K562 (cell line): ENCODE measurements around the gene TBXAS1. TPM values are rescaled to one million over a fixed set of nuclear protein-coding genes. Genes with fewer than 3 reads are reported as not detected.

ENCODE experiments used
- ATAC-seq: fragments of 200-7000 bp; cut with Tn5 transposase; 3 replicates; pipeline ENCODE4 v1.9.1; 2020; ENCODE audit warnings: moderate library complexity
- Bru-seq: library from RNA; stranded (reverse); fragments of 400-500 nt; gene quantifications from one replicate; lab custom pipeline; 2021; lab: Mats Ljungman, UMichigan
- BruChase-seq, 2 experiments: library from RNA; stranded (reverse); fragments of 400-500 nt; gene quantifications; one replicate each; lab custom pipeline; 2021; lab: Mats Ljungman, UMichigan
- BruUV-seq: library from RNA; stranded (reverse); fragments of 400-500 nt; replicated peaks from 2 replicates; lab custom pipeline; 2021; lab: Mats Ljungman, UMichigan
- CTCF ChIA-PET: fragments of 300-600 bp; formaldehyde crosslinking; extraction: SDS; loops from one replicate; lab custom pipeline; 2021; ENCODE audit warnings: low intra/inter-chr PET ratio; lab: Yijun Ruan, JAX
- POLR2A ChIA-PET: fragments of 300-600, 350-650 bp; sonication (Branson Sonifier 250); formaldehyde crosslinking; extraction: SDS; loops from one replicate; lab custom pipeline; 2021; ENCODE audit warnings: antibody characterized with exemption, inconsistent platforms; lab: Yijun Ruan, JAX
- DNase-seq, 4 experiments: peaks; one replicate each; pipeline versions ENCODE4 v3.0.0 to v3.0.0-alpha.2; 2011 to 2018; ENCODE audit warnings: low spot score in 3 of 4, mixed read lengths in 3 of 4; ENCODE audit errors: extremely low read depth in 1 of 4
- FAIRE-seq: peaks from 2 replicates; lab custom pipeline; 2011; peaks lifted over from hg19 to GRCh38; lab: Jason Lieb, UNC
- H2AFZ ChIP-seq: 2 replicates; pipeline ENCODE4 v1.6.0; 2011; ENCODE audit warnings: low read depth, low read length, control low read depth, inconsistent platforms
- H3K27ac ChIP-seq: fragments of 200-600 bp; 3 replicates; pipeline ENCODE4 v1.8.0; 2011; ENCODE audit warnings: low read depth, mild to moderate bottlenecking, control low read depth, inconsistent platforms, low read length, moderate library complexity, mixed read lengths; ENCODE audit errors: extremely low read depth
- H3K27me3 ChIP-seq, 2 experiments: fragments of 300-600 bp in 1 of 2; 2 replicates in 1 of 2; 3 replicates in 1 of 2; pipeline versions ENCODE4 v1.6.0 to v1.8.0; 2011; ENCODE audit warnings: inconsistent platforms in 2 of 2, low read length in 2 of 2, mild to moderate bottlenecking in 1 of 2, mixed read lengths in 1 of 2, moderate library complexity in 1 of 2; ENCODE audit not compliant: control insufficient read depth in 2 of 2, insufficient read depth in 2 of 2
- H3K36me3 ChIP-seq: fragments of 300-600 bp; 3 replicates; pipeline ENCODE4 v1.8.0; 2011; ENCODE audit warnings: mild to moderate bottlenecking, low read length, inconsistent platforms; ENCODE audit not compliant: control insufficient read depth, insufficient read depth
- H3K4me1 ChIP-seq, 2 experiments: fragments of 200-600 bp in 1 of 2; replicated peaks in 1 of 2; 2 replicates in 1 of 2; 3 replicates in 1 of 2; pipeline versions ENCODE4 v1.5.1 to v1.8.0; 2011; ENCODE audit warnings: inconsistent platforms in 2 of 2, low read length in 2 of 2, mild to moderate bottlenecking in 1 of 2, mixed read lengths in 1 of 2, moderate library complexity in 1 of 2; ENCODE audit not compliant: control insufficient read depth in 2 of 2, insufficient read depth in 2 of 2
- H3K4me2 ChIP-seq: 2 replicates; pipeline ENCODE4 v1.6.1; 2011; ENCODE audit warnings: low read length, control low read depth, inconsistent platforms, mixed read lengths; ENCODE audit not compliant: insufficient read depth
- H3K4me3 ChIP-seq: fragments of 200-600 bp; sonication (generic), shearing (Covaris generic); 2 replicates; pipeline ENCODE4 v1.5.1; 2016; ENCODE audit warnings: control low read depth, inconsistent platforms
- H3K79me2 ChIP-seq: fragments of 200-600 bp; 3 replicates; pipeline ENCODE4 v1.8.0; 2011; ENCODE audit warnings: low read length, inconsistent platforms; ENCODE audit not compliant: control insufficient read depth, insufficient read depth
- H3K9ac ChIP-seq, 2 experiments: 2 replicates each; pipeline versions ENCODE4 v1.6.0 to v1.6.1; 2011; ENCODE audit warnings: low read depth in 2 of 2, low read length in 2 of 2, control low read depth in 1 of 2, inconsistent platforms in 1 of 2, mild to moderate bottlenecking in 1 of 2, mixed read lengths in 1 of 2; ENCODE audit not compliant: insufficient read depth in 1 of 2
- H3K9me1 ChIP-seq: one replicate; pipeline ENCODE4 v1.6.0; 2011; ENCODE audit warnings: inconsistent platforms, mild to moderate bottlenecking, low read length, moderate library complexity; ENCODE audit not compliant: control insufficient read depth, insufficient read depth
- H3K9me3 ChIP-seq: replicated peaks from 2 replicates; pipeline ENCODE4 v1.5.1; 2011; ENCODE audit warnings: low read depth, low read length, inconsistent platforms; ENCODE audit not compliant: control insufficient read depth, insufficient read depth
- H4K20me1 ChIP-seq: replicated peaks from 2 replicates; pipeline ENCODE4 v1.6.1; 2011; ENCODE audit warnings: low read length, inconsistent platforms, mixed read lengths; ENCODE audit not compliant: control insufficient read depth, insufficient read depth
- C11orf30 ChIP-seq: fragments of 450-650 bp; IDR thresholded peaks from 2 replicates; pipeline ENCODE4 v1.6.1; 2016; ENCODE audit warnings: low read depth, mild to moderate bottlenecking
- ERF ChIP-seq: fragments of 450-650 bp; formaldehyde crosslinking; IDR thresholded peaks from 2 replicates; pipeline ENCODE4 v1.4.0; 2020; ENCODE audit warnings: mild to moderate bottlenecking, mixed read lengths
- MAZ ChIP-seq, 2 experiments: fragments of 450-650 bp in 1 of 2; sonication (generic) in 1 of 2; formaldehyde crosslinking; IDR thresholded peaks in 1 of 2; conservative IDR thresholded peaks in 1 of 2; 2 replicates each; pipeline versions ENCODE4 v1.4.0 to v1.5.0; 2020; ENCODE audit warnings: mild to moderate bottlenecking in 1 of 2, missing genetic modification reagents in 1 of 2
- PKNOX1 ChIP-seq: fragments of 450-650 bp; IDR thresholded peaks from 2 replicates; pipeline ENCODE4 v1.6.1; 2016
- TEAD1 ChIP-seq, 2 experiments: fragments of 450-650 bp in 1 of 2; sonication (generic) in 1 of 2; formaldehyde crosslinking; IDR thresholded peaks; 2 replicates each; pipeline versions ENCODE4 v1.4.0 to v1.8.0; 2020 to 2022; ENCODE audit warnings: mild to moderate bottlenecking in 2 of 2, missing genetic modification reagents in 1 of 2
- ZNF431 ChIP-seq: sonication (generic); formaldehyde crosslinking; IDR thresholded peaks from 2 replicates; pipeline ENCODE4 v1.8.0; 2022; ENCODE audit warnings: mild to moderate bottlenecking, missing genetic modification reagents
- ZNF766 ChIP-seq: fragments of 200-800 bp; sonication (Bioruptor generic); conservative IDR thresholded peaks from 2 replicates; pipeline ENCODE4 v1.6.1; 2016; ENCODE audit warnings: missing genetic modification characterization, missing compliant biosample characterization
- WGBS: fragments of 100-300 bp; shearing (Covaris generic); methylation state at CpG from one replicate; pipeline ENCODE4 v1.1.6; 2016; ENCODE audit warnings: low coverage, mixed read lengths; ENCODE audit not compliant: insufficient coverage; ENCODE audit errors: missing lambda C conversion rate; 5-methylcytosine and 5-hydroxymethylcytosine counted together
- in situ Hi-C: fragments of 300-500 bp; cut with MboI; formaldehyde crosslinking; loops from 4 replicates; pipeline ENCODE4 v1.15.0; 2018; ENCODE audit warnings: inconsistent platforms, mixed read lengths
- intact Hi-C: fragments of 100-400 bp; cut with micrococcal nuclease; formaldehyde crosslinking; loops from 2 replicates; pipeline ENCODE4 v1.14.2; 2022
- long read RNA-seq, 3 experiments: library from polyadenylated mRNA in 2 of 3; library from RNA in 1 of 3; unstranded in 2 of 3; stranded (forward) in 1 of 3; transcript quantifications; one replicate each; pipeline ENCODE4 v2.0.0, GENCODE V29; 2019 to 2022
- polyA minus RNA-seq, 3 experiments: library from RNA; depleted of rRNA, polyadenylated mRNA; stranded (reverse); fragments of >200 nt; gene quantifications; 2 replicates each; pipeline ENCODE4 v1.2.3, GENCODE V29; 2011
- polyA plus RNA-seq, 8 experiments: library from polyadenylated mRNA; depleted of rRNA in 4 of 8; stranded (reverse) in 5 of 8; unstranded in 3 of 8; fragments of >200 nt; fragmentation: Nextera tagmentation in 2 of 8; fragmentation: Illumina TruSeq in 1 of 8; extraction: Ambion mirVana in 2 of 8; extraction: Trizol in 1 of 8; gene quantifications; 2 replicates each; pipeline versions ENCODE4 v1.2.1 to v1.2.3, GENCODE V29; 2011 to 2014; ENCODE audit warnings: inconsistent platforms in 1 of 8, missing spikeins in 1 of 8
- total RNA-seq, 7 experiments: library from RNA; depleted of rRNA in 6 of 7; stranded (reverse); fragments of >200 nt in 6 of 7; fragmentation: Illumina TruSeq in 2 of 7; extraction: Trizol in 2 of 7; gene quantifications; 2 replicates each; pipeline versions ENCODE4 v1.2.1 to v1.2.3, GENCODE V29; 2011 to 2021; ENCODE audit warnings: low replicate concordance in 1 of 7
- TF ChIP-seq, protein P1 (sequence below): sonication (generic); formaldehyde crosslinking; IDR thresholded peaks from 2 replicates; pipeline ENCODE4 v1.8.0; 2022; ENCODE audit warnings: missing genetic modification reagents, mild to moderate bottlenecking, borderline replicate concordance
- TF ChIP-seq, protein P2 (sequence below): sonication (generic); formaldehyde crosslinking; IDR thresholded peaks from 2 replicates; pipeline ENCODE4 v1.9.0; 2022; ENCODE audit warnings: mild to moderate bottlenecking, missing genetic modification reagents
- TF ChIP-seq, protein P3 (sequence below): fragments of 450-650 bp; IDR thresholded peaks from 2 replicates; pipeline ENCODE4 v1.6.1; 2016; ENCODE audit warnings: mild to moderate bottlenecking

The TBXAS1 gene
- total RNA-seq (2011; cell fraction: chromatin; rRNA removed; ENCODE audit: low replicate concordance): 6.1 and 7.4 TPM in 2 replicates
- total RNA-seq (2011; cell fraction: nucleolus; rRNA removed): 3.2 and 6.0 TPM in 2 replicates
- 4.2 and 10.6 TPM in 2 replicates for total RNA-seq (2011; cell fraction: nucleoplasm; rRNA removed)
- total RNA-seq (2014; rRNA removed) (1.5 and 1.7 TPM in 2 replicates), total RNA-seq (2014; rRNA removed; fragmentation: Illumina TruSeq; extraction: Trizol) (1.3 and 2.5 TPM in 2 replicates), total RNA-seq (2015; rRNA removed; fragmentation: Illumina TruSeq; extraction: Trizol) (2.6 and 2.9 TPM in 2 replicates), total RNA-seq (2021) (1.9 and 2.7 TPM in 2 replicates), polyA plus RNA-seq (2011; rRNA removed) (6.8 and 8.3 TPM in 2 replicates), polyA plus RNA-seq (2014; fragmentation: Illumina TruSeq; extraction: Trizol) (2.0 and 2.2 TPM in 2 replicates), polyA plus RNA-seq (2014; fragmentation: Nextera tagmentation; extraction: Ambion mirVana) (1 to 10 TPM; 1.1 to 1.2 TPM), polyA plus RNA-seq (2014; rRNA removed) (2.4 and 3.7 TPM in 2 replicates), polyA minus RNA-seq (2011; rRNA and poly(A)+ RNA removed) (3.8 and 6.3 TPM in 2 replicates), Bru-seq, nascent RNA (percentile 33 among the genes with signal in this experiment), BruChase-seq, experiment 1, labeled RNA remaining after a 2-hour chase (percentile 28 among the genes with signal in this experiment), BruChase-seq, experiment 2, labeled RNA remaining after a 6-hour chase (percentile 26 among the genes with signal in this experiment)
- 3.7 and 8.3 TPM in 2 replicates for polyA plus RNA-seq (2011; cell fraction: cytosol; rRNA removed)
- polyA plus RNA-seq (2011; cell fraction: nucleus; rRNA removed): 10.0 and 17.3 TPM in 2 replicates
- polyA plus RNA-seq (2012): 2.7 and 4.5 TPM in 2 replicates
- 1.6 and 3.1 TPM in 2 replicates for polyA minus RNA-seq (2011; cell fraction: cytosol; rRNA and poly(A)+ RNA removed)
- polyA minus RNA-seq (2011; cell fraction: nucleus; rRNA and poly(A)+ RNA removed): 4.4 and 4.6 TPM in 2 replicates
- long read RNA-seq, experiment 1, partial matches to known transcripts: 0 of 27 reads
- long read RNA-seq, experiment 1, other reads (novel, unspliced or antisense): 27 of 27 reads
- long read RNA-seq, experiment 2, partial matches to known transcripts: 0 of 7 reads
- long read RNA-seq, experiment 2, other reads (novel, unspliced or antisense): 5 of 7 reads
- long read RNA-seq, experiment 3: 0 reads

- no peaks in the 10 kb centered on the region for H3K79me2 ChIP-seq
- peaks cover 15 to 26% of the 10 kb centered on the region in 2 experiments for H3K27me3 ChIP-seq
- no peak within 1 kb of the TSS for H3K4me3 ChIP-seq
- DNase-seq: no peak
- H3K36me3 ChIP-seq: no peaks in the 10 kb centered on the region
- in situ Hi-C loops: no loop called here
- peaks cover 4 to 22% of the 10 kb centered on the region in 2 experiments; a peak in 4 of 5 replicates for H3K4me1 ChIP-seq
- H3K4me2 ChIP-seq: peak within 1 kb of the TSS; percentile 35; the same call in 1 of the 2 replicates
- FAIRE-seq: no peak
- ChIA-PET CTCF (no interaction called here), POLR2A (interaction anchor here (0.7 to 1.4 kb wide), 4 partner anchors 10 to 176 kb away, joined by 3 read pairs; no protein-coding TSS in a partner anchor)
- intact Hi-C loops: no loop called here
- H3K9me1 ChIP-seq: no peaks in the 10 kb centered on the region
- 39% methylated on average over 10 of the region's 10 CpGs for WGBS
- H3K27ac ChIP-seq: no peak within 1 kb of the TSS
- peak within 1 kb of the TSS in 1 of 2 experiments; percentile 45; a peak in 1 of 4 replicates for H3K9ac ChIP-seq
- no peaks in the 10 kb centered on the region for H4K20me1 ChIP-seq
- ATAC-seq: peak; percentile 65
- no peaks in the 10 kb centered on the region for H3K9me3 ChIP-seq
- BruUV-seq: no TSS peak
- H2AFZ ChIP-seq: peak within 1 kb of the TSS; percentile 73
- TF ChIP-seq PKNOX1 (peak; percentile 48; the same call in 1 of the 2 replicates), MAZ (CRISPR knock-in tag; conservative IDR thresholded peaks at IDR 0.05 in 1 of 2, IDR thresholded peaks at IDR 0.05 in 1 of 2) (0 out of 4 replicates have a peak, but pooled peaks of 1 of the 2 experiments have one; percentile 11), ERF (CRISPR knock-in tag) (0 out of 2 replicates have a peak, but pooled peaks have one; percentile 48), C11orf30 (peak; percentile 83), TEAD1 (CRISPR knock-in tag; IDR thresholded peaks at IDR 0.05) (peak in 1 of 2 experiments; percentile 83; a peak in 2 of 4 replicates), ZNF431 (CRISPR knock-in tag) (peak; percentile 88), ZNF766 (CRISPR knock-in tag) (0 out of 2 replicates have a peak, but pooled peaks have one; percentile 43)
- TF ChIP-seq, protein P1, sequence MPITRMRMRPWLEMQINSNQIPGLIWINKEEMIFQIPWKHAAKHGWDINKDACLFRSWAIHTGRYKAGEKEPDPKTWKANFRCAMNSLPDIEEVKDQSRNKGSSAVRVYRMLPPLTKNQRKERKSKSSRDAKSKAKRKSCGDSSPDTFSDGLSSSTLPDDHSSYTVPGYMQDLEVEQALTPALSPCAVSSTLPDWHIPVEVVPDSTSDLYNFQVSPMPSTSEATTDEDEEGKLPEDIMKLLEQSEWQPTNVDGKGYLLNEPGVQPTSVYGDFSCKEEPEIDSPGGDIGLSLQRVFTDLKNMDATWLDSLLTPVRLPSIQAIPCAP (CRISPR knock-in tag): peak; percentile 67; the same call in 1 of the 2 replicates
- TF ChIP-seq, protein P2, sequence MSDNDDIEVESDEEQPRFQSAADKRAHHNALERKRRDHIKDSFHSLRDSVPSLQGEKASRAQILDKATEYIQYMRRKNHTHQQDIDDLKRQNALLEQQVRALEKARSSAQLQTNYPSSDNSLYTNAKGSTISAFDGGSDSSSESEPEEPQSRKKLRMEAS (CRISPR knock-in tag): peak; percentile 99
- TF ChIP-seq, protein P3, sequence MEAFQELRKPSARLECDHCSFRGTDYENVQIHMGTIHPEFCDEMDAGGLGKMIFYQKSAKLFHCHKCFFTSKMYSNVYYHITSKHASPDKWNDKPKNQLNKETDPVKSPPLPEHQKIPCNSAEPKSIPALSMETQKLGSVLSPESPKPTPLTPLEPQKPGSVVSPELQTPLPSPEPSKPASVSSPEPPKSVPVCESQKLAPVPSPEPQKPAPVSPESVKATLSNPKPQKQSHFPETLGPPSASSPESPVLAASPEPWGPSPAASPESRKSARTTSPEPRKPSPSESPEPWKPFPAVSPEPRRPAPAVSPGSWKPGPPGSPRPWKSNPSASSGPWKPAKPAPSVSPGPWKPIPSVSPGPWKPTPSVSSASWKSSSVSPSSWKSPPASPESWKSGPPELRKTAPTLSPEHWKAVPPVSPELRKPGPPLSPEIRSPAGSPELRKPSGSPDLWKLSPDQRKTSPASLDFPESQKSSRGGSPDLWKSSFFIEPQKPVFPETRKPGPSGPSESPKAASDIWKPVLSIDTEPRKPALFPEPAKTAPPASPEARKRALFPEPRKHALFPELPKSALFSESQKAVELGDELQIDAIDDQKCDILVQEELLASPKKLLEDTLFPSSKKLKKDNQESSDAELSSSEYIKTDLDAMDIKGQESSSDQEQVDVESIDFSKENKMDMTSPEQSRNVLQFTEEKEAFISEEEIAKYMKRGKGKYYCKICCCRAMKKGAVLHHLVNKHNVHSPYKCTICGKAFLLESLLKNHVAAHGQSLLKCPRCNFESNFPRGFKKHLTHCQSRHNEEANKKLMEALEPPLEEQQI: no peak
Observed at GRCh38 chr7:139829025-139829774, at the start of gene TBXAS1. Gene TBXAS1, plus strand, starts transcription at chr7:139829264. Its CDS starts 127 bp downstream, at chr7:139829391.
